ENCODE data around the gene ELK1. TPM values are rescaled to one million over a fixed set of nuclear protein-coding genes. Genes with fewer than 3 reads are reported as not detected.
"Not testable (repeated sequence)": the region's sequence is repeated elsewhere in the genome, so short reads cannot be mapped to it uniquely, and the experiment has no call there.

The ELK1 gene
- total RNA-seq, 1 donor from 2014 or later, result 21.3 TPM

- Histone ChIP-seq H3K27ac (replicated peaks) (no peak overlapping the region), H3K27me3 (ENCODE audit: low read depth) (no peaks in the 10 kb centered on the region), H3K4me3 (no peak overlapping the region), H3K36me3 (no peaks in the 10 kb centered on the region), H3K9me3 (replicated peaks) (no peaks in the 10 kb centered on the region), H3K4me1 (no peaks in the 10 kb centered on the region)
- no peak for DNase-seq
- intact Hi-C loops (cut with micrococcal nuclease), result no loop called here
- no peak for TF ChIP-seq CTCF (IDR thresholded peaks at IDR 0.05; ENCODE audit: borderline replicate concordance)
These were observed 32.9 kb upstream of the ELK1 start for GRCh38 chrX:47683184-47683828.

- H3K27me3 ChIP-seq (ENCODE audit: low read depth); intact Hi-C loops (cut with micrococcal nuclease); H3K27ac ChIP-seq (replicated peaks); H3K9me3 ChIP-seq (replicated peaks); H3K4me3 ChIP-seq; DNase-seq; H3K4me1 ChIP-seq; H3K36me3 ChIP-seq: not testable (repeated sequence)
These were observed 25.8 kb upstream of the ELK1 start for GRCh38 chrX:47675959-47676859.

- no peak for TF ChIP-seq CTCF (IDR thresholded peaks at IDR 0.05; ENCODE audit: borderline replicate concordance)
- Histone ChIP-seq H3K9me3 (replicated peaks) (no peaks in the 10 kb centered on the region), H3K36me3 (no peaks in the 10 kb centered on the region), H3K4me3 (no peak overlapping the region), H3K27ac (replicated peaks) (no peak overlapping the region), H3K4me1 (no peaks in the 10 kb centered on the region), H3K27me3 (ENCODE audit: low read depth) (no peaks in the 10 kb centered on the region)
- intact Hi-C loops (cut with micrococcal nuclease), result no loop called here
- no peak for DNase-seq
These were observed 24.4 kb upstream of the ELK1 start for GRCh38 chrX:47674776-47675175.

- intact Hi-C loops (cut with micrococcal nuclease); DNase-seq; H3K4me3 ChIP-seq; H3K27me3 ChIP-seq (ENCODE audit: low read depth); H3K36me3 ChIP-seq; H3K27ac ChIP-seq (replicated peaks); H3K4me1 ChIP-seq; H3K9me3 ChIP-seq (replicated peaks): not testable (repeated sequence)
These were observed 15.4 kb upstream of the ELK1 start for GRCh38 chrX:47665797-47666196.

GRCh38 chrX:47664737-47665136, 14.4 kb upstream of the ELK1 start:
- no peak overlapping the region for H3K4me3 ChIP-seq
- H3K27me3 ChIP-seq (ENCODE audit: low read depth), result no peaks in the 10 kb centered on the region
- intact Hi-C loops (cut with micrococcal nuclease), result no loop called here
- no peak for TF ChIP-seq CTCF (IDR thresholded peaks at IDR 0.05; ENCODE audit: borderline replicate concordance)
- no peak for DNase-seq
- H3K27ac ChIP-seq (replicated peaks), result no peak overlapping the region
- H3K36me3 ChIP-seq, result no peaks in the 10 kb centered on the region
- H3K9me3 ChIP-seq (replicated peaks), result no peaks in the 10 kb centered on the region
- H3K4me1 ChIP-seq, result no peaks in the 10 kb centered on the region

GRCh38 chrX:47662144-47662657, 11.8 kb upstream of the ELK1 start:
- no peak overlapping the region for H3K4me3 ChIP-seq
- peaks cover 4% of the 10 kb centered on the region for H3K36me3 ChIP-seq
- DNase-seq, result no peak
- H3K27ac ChIP-seq (replicated peaks), result no peak overlapping the region
- H3K27me3 ChIP-seq (ENCODE audit: low read depth), result no peaks in the 10 kb centered on the region
- no peaks in the 10 kb centered on the region for H3K9me3 ChIP-seq (replicated peaks)
- TF ChIP-seq CTCF (IDR thresholded peaks at IDR 0.05; ENCODE audit: borderline replicate concordance), result no peak
- peaks cover 9% of the 10 kb centered on the region for H3K4me1 ChIP-seq
- intact Hi-C loops (cut with micrococcal nuclease), result no loop called here

Data from left ventricle myocardium inferior (tissue), 1 donor.